BLaER1 (cell line): ENCODE measurements around the gene PLEKHA7.

ENCODE experiments used
- H3K27ac ChIP-seq: shearing (Covaris generic); formaldehyde crosslinking; 2 replicates; pipeline ENCODE4 v1.8.1; 2022
- H3K27me3 ChIP-seq: shearing (Covaris generic); formaldehyde crosslinking; 2 replicates; pipeline ENCODE4 v1.8.1; 2022
- H3K36me3 ChIP-seq: shearing (Covaris generic); formaldehyde crosslinking; 2 replicates; pipeline ENCODE4 v1.8.1; 2022
- H3K4me1 ChIP-seq: shearing (Covaris generic); formaldehyde crosslinking; 2 replicates; pipeline ENCODE4 v1.8.1; 2022
- H3K4me2 ChIP-seq: shearing (Covaris generic); formaldehyde crosslinking; 2 replicates; pipeline ENCODE4 v1.8.1; 2022
- H3K4me3 ChIP-seq: shearing (Covaris generic); formaldehyde crosslinking; 2 replicates; pipeline ENCODE4 v1.8.1; 2022
- H3K9ac ChIP-seq: shearing (Covaris generic); formaldehyde crosslinking; 2 replicates; pipeline ENCODE4 v1.8.1; 2022
- H3K9me3 ChIP-seq: shearing (Covaris generic); formaldehyde crosslinking; 2 replicates; pipeline ENCODE4 v1.8.1; 2022
- H4K20me1 ChIP-seq: shearing (Covaris generic); formaldehyde crosslinking; 2 replicates; pipeline ENCODE4 v1.8.1; 2022
- Cebpa-rat ChIP-seq: shearing (Covaris generic); IDR thresholded peaks from 2 replicates; pipeline ENCODE4 v1.8.1; 2022

Gene PLEKHA7

GRCh38 chr11:16794047-16794818, 220.0 kb downstream of the PLEKHA7 start:
- Histone ChIP-seq H3K4me1 (peaks cover 33% of the 10 kb centered on the region), H3K9ac (no peak overlapping the region), H3K27ac (no peak overlapping the region), H3K36me3 (no peaks in the 10 kb centered on the region), H3K9me3 (no peaks in the 10 kb centered on the region), H3K4me2 (no peak overlapping the region), H3K4me3 (no peak overlapping the region), H4K20me1 (no peaks in the 10 kb centered on the region), H3K27me3 (no peaks in the 10 kb centered on the region)
- no peak for TF ChIP-seq Cebpa-rat

- Histone ChIP-seq H3K4me3 (no peak overlapping the region), H3K27me3 (no peaks in the 10 kb centered on the region), H3K4me2 (no peak overlapping the region), H3K4me1 (peaks cover 33% of the 10 kb centered on the region), H3K27ac (no peak overlapping the region), H4K20me1 (no peaks in the 10 kb centered on the region), H3K36me3 (no peaks in the 10 kb centered on the region), H3K9ac (no peak overlapping the region), H3K9me3 (no peaks in the 10 kb centered on the region)
- TF ChIP-seq Cebpa-rat: no peak
Measured at GRCh38 chr11:16793511-16793910, 220.7 kb downstream of the PLEKHA7 start.

GRCh38 chr11:16793009-16793408, 221.2 kb downstream of the PLEKHA7 start:
- TF ChIP-seq Cebpa-rat: no peak
- Histone ChIP-seq H3K4me3 (no peak overlapping the region), H3K27ac (no peak overlapping the region), H3K27me3 (no peaks in the 10 kb centered on the region), H3K36me3 (no peaks in the 10 kb centered on the region), H3K9me3 (no peaks in the 10 kb centered on the region), H3K4me2 (peak overlapping the region; percentile 32; the same call in 1 of the 2 replicates), H4K20me1 (no peaks in the 10 kb centered on the region), H3K9ac (no peak overlapping the region), H3K4me1 (peaks cover 33% of the 10 kb centered on the region)

- TF ChIP-seq Cebpa-rat: no peak
- Histone ChIP-seq H3K4me3 (no peak overlapping the region), H3K9ac (no peak overlapping the region), H3K36me3 (no peaks in the 10 kb centered on the region), H3K4me2 (peak overlapping the region; percentile 32), H3K4me1 (peaks cover 33% of the 10 kb centered on the region), H3K9me3 (no peaks in the 10 kb centered on the region), H3K27ac (no peak overlapping the region), H3K27me3 (no peaks in the 10 kb centered on the region), H4K20me1 (no peaks in the 10 kb centered on the region)
Measured at GRCh38 chr11:16792426-16792825, 221.8 kb downstream of the PLEKHA7 start.

GRCh38 chr11:16791191-16791961, 222.8 kb downstream of the PLEKHA7 start:
- H3K4me2 ChIP-seq: 0 out of 2 replicates have a peak overlapping the region, but pooled peaks have one; percentile 4
- H3K9ac ChIP-seq: no peak overlapping the region
- H3K27me3 ChIP-seq: no peaks in the 10 kb centered on the region

GRCh38 chr11:16790486-16791190, 223.6 kb downstream of the PLEKHA7 start:
- peak overlapping the region; percentile 9; the same call in 1 of the 2 replicates for H3K4me2 ChIP-seq
- no peaks in the 10 kb centered on the region for H4K20me1 ChIP-seq
- H3K9ac ChIP-seq: no peak overlapping the region
- TF ChIP-seq Cebpa-rat: no peak
- H3K4me3 ChIP-seq: no peak overlapping the region
- no peaks in the 10 kb centered on the region for H3K27me3 ChIP-seq
- H3K4me1 ChIP-seq: peaks cover 33% of the 10 kb centered on the region
- H3K36me3 ChIP-seq: no peaks in the 10 kb centered on the region
- no peaks in the 10 kb centered on the region for H3K9me3 ChIP-seq
- no peak overlapping the region for H3K27ac ChIP-seq

More at GRCh38 chr11:16791191-16791961, 222.8 kb downstream of the PLEKHA7 start:
- Histone ChIP-seq H3K4me1 (peaks cover 33% of the 10 kb centered on the region), H3K36me3 (no peaks in the 10 kb centered on the region), H3K9me3 (no peaks in the 10 kb centered on the region), H3K4me3 (no peak overlapping the region), H3K27ac (no peak overlapping the region), H4K20me1 (no peaks in the 10 kb centered on the region)
- no peak for TF ChIP-seq Cebpa-rat

GRCh38 chr11:16789560-16790485, 224.4 kb downstream of the PLEKHA7 start:
- no peak for TF ChIP-seq Cebpa-rat
- no peaks in the 10 kb centered on the region for H3K36me3 ChIP-seq
- H3K4me3 ChIP-seq: no peak overlapping the region
- no peak overlapping the region for H3K27ac ChIP-seq
- peaks cover 28% of the 10 kb centered on the region for H3K4me1 ChIP-seq
- H3K27me3 ChIP-seq: no peaks in the 10 kb centered on the region
- H3K9me3 ChIP-seq: no peaks in the 10 kb centered on the region
- H4K20me1 ChIP-seq: no peaks in the 10 kb centered on the region
- H3K4me2 ChIP-seq: 0 out of 2 replicates have a peak overlapping the region, but pooled peaks have one; percentile 9
- no peak overlapping the region for H3K9ac ChIP-seq

- Histone ChIP-seq H3K27ac (no peak overlapping the region), H3K9ac (no peak overlapping the region), H3K4me2 (no peak overlapping the region), H4K20me1 (no peaks in the 10 kb centered on the region), H3K4me1 (peaks cover 28% of the 10 kb centered on the region), H3K4me3 (no peak overlapping the region), H3K9me3 (no peaks in the 10 kb centered on the region), H3K27me3 (no peaks in the 10 kb centered on the region), H3K36me3 (no peaks in the 10 kb centered on the region)
- TF ChIP-seq Cebpa-rat: no peak
Measured at GRCh38 chr11:16789063-16789420, 225.2 kb downstream of the PLEKHA7 start.
